ENCODE data around the gene MUC20.

Gene MUC20

GRCh38 chr3:195761123-195761566 lies 40.4 kb downstream of the MUC20 start:
- Histone ChIP-seq H3K36me3 (no peaks in the 10 kb centered on the region), H3K27me3 (ENCODE audit: insufficient read depth, low read depth, severe bottlenecking) (no peaks in the 10 kb centered on the region), H3K27ac (no peak overlapping the region), H3K4me3 (ENCODE audit: low read depth, low read length) (no peak overlapping the region), H3K9me3 (ENCODE audit: severe bottlenecking) (no peaks in the 10 kb centered on the region)
- DNase-seq: no peak
- no peak for TF ChIP-seq CTCF (IDR thresholded peaks at IDR 0.05; ENCODE audit: low read depth, low read length)

GRCh38 chr3:195761567-195762248 lies 40.9 kb downstream of the MUC20 start:
- Histone ChIP-seq H3K27ac (no peak overlapping the region), H3K27me3 (ENCODE audit: insufficient read depth, low read depth, severe bottlenecking) (no peaks in the 10 kb centered on the region), H3K36me3 (no peaks in the 10 kb centered on the region), H3K9me3 (ENCODE audit: severe bottlenecking) (no peaks in the 10 kb centered on the region), H3K4me3 (ENCODE audit: low read depth, low read length) (no peak overlapping the region)
- TF ChIP-seq CTCF (IDR thresholded peaks at IDR 0.05; ENCODE audit: low read depth, low read length): no peak
- DNase-seq: no peak

- no peaks in the 10 kb centered on the region for H3K27me3 ChIP-seq (ENCODE audit: insufficient read depth, low read depth, severe bottlenecking)
These were observed 41.4 kb downstream of the MUC20 start for GRCh38 chr3:195762249-195762585.

GRCh38 chr3:195762611-195763010 lies 41.8 kb downstream of the MUC20 start:
- H3K9me3 ChIP-seq (ENCODE audit: severe bottlenecking): no peaks in the 10 kb centered on the region
- no peak for DNase-seq
- H3K27me3 ChIP-seq (ENCODE audit: insufficient read depth, low read depth, severe bottlenecking): no peaks in the 10 kb centered on the region
- H3K27ac ChIP-seq: no peak overlapping the region
- no peak for TF ChIP-seq CTCF (IDR thresholded peaks at IDR 0.05; ENCODE audit: low read depth, low read length)
- no peak overlapping the region for H3K4me3 ChIP-seq (ENCODE audit: low read depth, low read length)
- H3K36me3 ChIP-seq: no peaks in the 10 kb centered on the region

More at GRCh38 chr3:195762249-195762585, 41.4 kb downstream of the MUC20 start:
- no peaks in the 10 kb centered on the region for H3K9me3 ChIP-seq (ENCODE audit: severe bottlenecking)
- no peak for DNase-seq
- no peak for TF ChIP-seq CTCF (IDR thresholded peaks at IDR 0.05; ENCODE audit: low read depth, low read length)
- H3K27ac ChIP-seq: no peak overlapping the region
- H3K4me3 ChIP-seq (ENCODE audit: low read depth, low read length): no peak overlapping the region
- H3K36me3 ChIP-seq: no peaks in the 10 kb centered on the region

GRCh38 chr3:195763076-195763830 lies 42.5 kb downstream of the MUC20 start:
- peak; percentile 29 for DNase-seq
- TF ChIP-seq CTCF (IDR thresholded peaks at IDR 0.05; ENCODE audit: low read depth, low read length): no peak
- H3K36me3 ChIP-seq: no peaks in the 10 kb centered on the region
- H3K4me3 ChIP-seq (ENCODE audit: low read depth, low read length): no peak overlapping the region
- H3K9me3 ChIP-seq (ENCODE audit: severe bottlenecking): no peaks in the 10 kb centered on the region
- H3K27ac ChIP-seq: no peak overlapping the region
- H3K27me3 ChIP-seq (ENCODE audit: insufficient read depth, low read depth, severe bottlenecking): no peaks in the 10 kb centered on the region

Data from WERI-Rb-1 (cell line).